ENCODE measurements around the gene PTCRA.
A peak's percentile ranks its signal among the peaks of the same experiment; 100 is the strongest.

Gene PTCRA

GRCh38 chr6:42904467-42904866 lies 11.4 kb upstream of the PTCRA start:
- DNase-seq (ENCODE audit: low spot score) = no peak

- no peak for DNase-seq (ENCODE audit: low spot score)
These were observed 8.5 kb upstream of the PTCRA start for GRCh38 chr6:42907336-42907735.

GRCh38 chr6:42909835-42910234 lies 6.0 kb upstream of the PTCRA start:
- no peak for DNase-seq (ENCODE audit: low spot score)

- no peak for DNase-seq (ENCODE audit: low spot score)
These were observed 4.5 kb upstream of the PTCRA start for GRCh38 chr6:42911171-42912021.

GRCh38 chr6:42914546-42914945 lies 1.3 kb upstream of the PTCRA start:
- no peak for DNase-seq (ENCODE audit: low spot score)

- DNase-seq (ENCODE audit: low spot score) = no peak
These were observed 435 bp downstream of the PTCRA start for GRCh38 chr6:42916288-42916687.

GRCh38 chr6:42921801-42922200 lies 5.9 kb downstream of the PTCRA start:
- DNase-seq (ENCODE audit: low spot score) = no peak

GRCh38 chr6:42923666-42924065 lies 7.8 kb downstream of the PTCRA start:
- no peak for DNase-seq (ENCODE audit: low spot score)

GRCh38 chr6:42925248-42925857 lies 9.5 kb downstream of the PTCRA start:
- DNase-seq (ENCODE audit: low spot score) = no peak

- peak; percentile 96 for DNase-seq (ENCODE audit: low spot score)
These were observed 13.3 kb downstream of the PTCRA start, which contains the start of gene CNPY3 for GRCh38 chr6:42928986-42929820. CNPY3 (plus strand) TSS chr6:42929480; CDS start chr6:42929571, 91 bp downstream.

- DNase-seq (ENCODE audit: low spot score) = peak; percentile 69
These were observed 14.0 kb downstream of the PTCRA start for GRCh38 chr6:42929821-42930360.

- no peak for DNase-seq (ENCODE audit: low spot score)
These were observed 16.6 kb downstream of the PTCRA start for GRCh38 chr6:42932412-42932811.

GRCh38 chr6:42933205-42933604 lies 17.4 kb downstream of the PTCRA start:
- no peak for DNase-seq (ENCODE audit: low spot score)

GRCh38 chr6:42935322-42935721 lies 19.5 kb downstream of the PTCRA start:
- DNase-seq (ENCODE audit: low spot score) = no peak

- no peak for DNase-seq (ENCODE audit: low spot score)
These were observed 20.5 kb downstream of the PTCRA start for GRCh38 chr6:42936398-42936797.

GRCh38 chr6:42937548-42938427 lies 21.9 kb downstream of the PTCRA start:
- no peak for DNase-seq (ENCODE audit: low spot score)

GRCh38 chr6:42938428-42938796 lies 22.6 kb downstream of the PTCRA start:
- no peak for DNase-seq (ENCODE audit: low spot score)

GRCh38 chr6:42938987-42939809 lies 23.3 kb downstream of the PTCRA start:
- DNase-seq (ENCODE audit: low spot score) = no peak

- DNase-seq (ENCODE audit: low spot score) = no peak
These were observed 23.9 kb downstream of the PTCRA start for GRCh38 chr6:42939810-42940167.

GRCh38 chr6:42940493-42941045 lies 24.7 kb downstream of the PTCRA start:
- DNase-seq (ENCODE audit: low spot score) = no peak

Data from putamen (tissue), 1 donor.